Measurements from ENCODE around the gene SMKR1. TPM values are rescaled to one million over a fixed set of nuclear protein-coding genes. Genes with fewer than 3 reads are reported as not detected.

The SMKR1 gene
- total and polyA plus RNA-seq, 2 experiments from 2014 or later: 2.1 TPM; not detected in 1

DNA sequence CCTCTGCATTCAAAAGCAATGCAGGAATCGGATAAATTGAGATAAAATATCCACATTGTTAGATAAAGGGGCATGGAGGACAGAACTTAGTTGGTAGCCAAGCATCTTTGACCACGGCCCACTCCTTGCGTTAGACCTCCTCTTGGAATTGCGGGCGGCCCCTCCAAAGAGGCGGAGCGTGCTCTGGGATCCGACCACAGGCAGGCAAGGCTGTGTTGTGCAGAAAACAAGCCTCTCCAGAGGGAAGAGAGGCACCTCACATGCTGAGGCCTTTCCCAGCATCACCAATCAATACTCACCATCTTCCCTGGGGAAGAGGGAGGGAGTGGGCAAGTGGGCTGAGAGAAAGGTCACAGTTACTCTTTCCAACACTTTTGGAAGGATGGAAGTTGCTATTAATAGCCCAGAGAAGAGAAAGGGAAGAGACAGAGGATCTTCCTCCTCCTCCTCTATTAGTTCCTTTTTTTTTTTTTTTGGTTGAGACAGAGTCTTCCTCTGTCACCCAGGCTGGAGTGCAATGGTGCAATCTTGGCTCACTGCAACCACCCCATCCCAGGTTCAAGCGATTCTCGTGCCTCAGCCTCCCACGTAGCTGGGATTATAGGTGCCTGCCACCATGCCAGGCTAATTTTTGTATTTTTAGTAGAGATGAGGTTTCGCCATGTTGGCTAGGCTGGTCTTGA lies 59.5 kb downstream of the SMKR1 start:
- Mint-ChIP-seq H3K27me3 (ENCODE audit: insufficient read depth, low read depth, poor library complexity) (peaks cover 9% of the 10 kb centered on the region), H3K36me3 (ENCODE audit: low read depth) (no peaks in the 10 kb centered on the region; the same call in 2 of the 3 replicates), H3K27ac (no peak overlapping the region), H3K4me3 (no peak overlapping the region; the same call in 2 of the 3 replicates), H3K4me1 (peaks cover 29% of the 10 kb centered on the region), H3K9me3 (no peaks in the 10 kb centered on the region)
- no peak overlapping the region for H3K4me2 ChIP-seq
- H2AFZ ChIP-seq: peak overlapping the region; percentile 92
- 0 out of 2 replicates have a peak, but pooled peaks cover 3% of the 10 kb centered on the region for H3F3A ChIP-seq (replicated peaks; ENCODE audit: low read depth)
- H3K9me2 ChIP-seq (ENCODE audit: insufficient read depth): no peaks in the 10 kb centered on the region
- DNase-seq (ENCODE audit: low spot score) (peak; percentile 49), ATAC-seq (peak; percentile 83)
- no peaks in the 10 kb centered on the region for H3K36me3 ChIP-seq (ENCODE audit: insufficient read depth)
- TF ChIP-seq JUNB (IDR thresholded peaks at IDR 0.05; ENCODE audit: unreplicated experiment) (no peak), ETS1 (IDR thresholded peaks at IDR 0.05) (no peak), ZNF114 (CRISPR knock-in tag; IDR thresholded peaks at IDR 0.05) (no peak), EZH2 (IDR thresholded peaks at IDR 0.05; ENCODE audit: low read depth, unreplicated experiment) (no peak), POLR2AphosphoS5 (IDR thresholded peaks at IDR 0.05; ENCODE audit: low read depth) (no peak), EZH2phosphoT487 (IDR thresholded peaks at IDR 0.05; ENCODE audit: unreplicated experiment) (no peak), ZNF331 (CRISPR knock-in tag; IDR thresholded peaks at IDR 0.05; ENCODE audit: low read depth) (no peak), STAT1 (IDR thresholded peaks at IDR 0.05; ENCODE audit: unreplicated experiment) (no peak), ZNF462 (CRISPR knock-in tag; IDR thresholded peaks at IDR 0.05) (no peak), NANOG (IDR thresholded peaks at IDR 0.05; ENCODE audit: borderline replicate concordance) (no peak), CREB1 (CRISPR knock-in tag; IDR thresholded peaks at IDR 0.05; ENCODE audit: low read depth) (no peak)
- TF ChIP-seq, protein P1, sequence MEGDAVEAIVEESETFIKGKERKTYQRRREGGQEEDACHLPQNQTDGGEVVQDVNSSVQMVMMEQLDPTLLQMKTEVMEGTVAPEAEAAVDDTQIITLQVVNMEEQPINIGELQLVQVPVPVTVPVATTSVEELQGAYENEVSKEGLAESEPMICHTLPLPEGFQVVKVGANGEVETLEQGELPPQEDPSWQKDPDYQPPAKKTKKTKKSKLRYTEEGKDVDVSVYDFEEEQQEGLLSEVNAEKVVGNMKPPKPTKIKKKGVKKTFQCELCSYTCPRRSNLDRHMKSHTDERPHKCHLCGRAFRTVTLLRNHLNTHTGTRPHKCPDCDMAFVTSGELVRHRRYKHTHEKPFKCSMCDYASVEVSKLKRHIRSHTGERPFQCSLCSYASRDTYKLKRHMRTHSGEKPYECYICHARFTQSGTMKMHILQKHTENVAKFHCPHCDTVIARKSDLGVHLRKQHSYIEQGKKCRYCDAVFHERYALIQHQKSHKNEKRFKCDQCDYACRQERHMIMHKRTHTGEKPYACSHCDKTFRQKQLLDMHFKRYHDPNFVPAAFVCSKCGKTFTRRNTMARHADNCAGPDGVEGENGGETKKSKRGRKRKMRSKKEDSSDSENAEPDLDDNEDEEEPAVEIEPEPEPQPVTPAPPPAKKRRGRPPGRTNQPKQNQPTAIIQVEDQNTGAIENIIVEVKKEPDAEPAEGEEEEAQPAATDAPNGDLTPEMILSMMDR (conservative IDR thresholded peaks at IDR 0.05; ENCODE audit: low read depth in 2 of 2): no peak
- TF ChIP-seq, protein P2, sequence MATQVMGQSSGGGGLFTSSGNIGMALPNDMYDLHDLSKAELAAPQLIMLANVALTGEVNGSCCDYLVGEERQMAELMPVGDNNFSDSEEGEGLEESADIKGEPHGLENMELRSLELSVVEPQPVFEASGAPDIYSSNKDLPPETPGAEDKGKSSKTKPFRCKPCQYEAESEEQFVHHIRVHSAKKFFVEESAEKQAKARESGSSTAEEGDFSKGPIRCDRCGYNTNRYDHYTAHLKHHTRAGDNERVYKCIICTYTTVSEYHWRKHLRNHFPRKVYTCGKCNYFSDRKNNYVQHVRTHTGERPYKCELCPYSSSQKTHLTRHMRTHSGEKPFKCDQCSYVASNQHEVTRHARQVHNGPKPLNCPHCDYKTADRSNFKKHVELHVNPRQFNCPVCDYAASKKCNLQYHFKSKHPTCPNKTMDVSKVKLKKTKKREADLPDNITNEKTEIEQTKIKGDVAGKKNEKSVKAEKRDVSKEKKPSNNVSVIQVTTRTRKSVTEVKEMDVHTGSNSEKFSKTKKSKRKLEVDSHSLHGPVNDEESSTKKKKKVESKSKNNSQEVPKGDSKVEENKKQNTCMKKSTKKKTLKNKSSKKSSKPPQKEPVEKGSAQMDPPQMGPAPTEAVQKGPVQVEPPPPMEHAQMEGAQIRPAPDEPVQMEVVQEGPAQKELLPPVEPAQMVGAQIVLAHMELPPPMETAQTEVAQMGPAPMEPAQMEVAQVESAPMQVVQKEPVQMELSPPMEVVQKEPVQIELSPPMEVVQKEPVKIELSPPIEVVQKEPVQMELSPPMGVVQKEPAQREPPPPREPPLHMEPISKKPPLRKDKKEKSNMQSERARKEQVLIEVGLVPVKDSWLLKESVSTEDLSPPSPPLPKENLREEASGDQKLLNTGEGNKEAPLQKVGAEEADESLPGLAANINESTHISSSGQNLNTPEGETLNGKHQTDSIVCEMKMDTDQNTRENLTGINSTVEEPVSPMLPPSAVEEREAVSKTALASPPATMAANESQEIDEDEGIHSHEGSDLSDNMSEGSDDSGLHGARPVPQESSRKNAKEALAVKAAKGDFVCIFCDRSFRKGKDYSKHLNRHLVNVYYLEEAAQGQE (IDR thresholded peaks at IDR 0.05; ENCODE audit: unreplicated experiment): no peak
- H3K79me2 ChIP-seq (replicated peaks; ENCODE audit: insufficient read depth): no peaks in the 10 kb centered on the region
- no peak overlapping the region for H3K27ac ChIP-seq (ENCODE audit: low read depth)
- no peak overlapping the region for H3K4me3 ChIP-seq
- no peaks in the 10 kb centered on the region for H3K27me3 ChIP-seq (ENCODE audit: insufficient read depth)
- H4K20me1 ChIP-seq (replicated peaks; ENCODE audit: insufficient read depth): no peaks in the 10 kb centered on the region
- H3K4me1 ChIP-seq (ENCODE audit: insufficient read depth): peaks cover 22% of the 10 kb centered on the region
